Right lobe of liver (tissue), 6 donors: ENCODE results near the gene EPHA6. TPM values are rescaled to one million over a fixed set of nuclear protein-coding genes. Genes with fewer than 3 reads are reported as not detected.

Experiments
- ATAC-seq, 4 donors: fragments of 200-7000 bp; cut with Tn5 transposase; one replicate each; pipeline ENCODE4 v1.9.1; 2020; ENCODE audit warnings: mild to moderate bottlenecking in 4 of 4, moderate library complexity in 4 of 4
- DNase-seq, 3 donors: peaks; one replicate each; pipeline ENCODE4 v3.0.0-alpha.2; 2020
- H3K27ac ChIP-seq, 3 donors: fragments of 200-600 bp; one replicate each; pipeline ENCODE4 v1.8.0; 2022
- H3K27me3 ChIP-seq, 2 donors: fragments of 200-600 bp; one replicate each; pipeline ENCODE4 v1.8.0; 2022
- H3K36me3 ChIP-seq, 4 donors: fragments of 200-600 bp; sonication (generic) in 1 of 4; one replicate each; pipeline versions ENCODE4 v1.5.1 to v1.8.0; 2017 to 2022; ENCODE audit warnings: control low read depth in 1 of 4
- H3K4me1 ChIP-seq, 4 donors: fragments of 200-600 bp; sonication (generic) in 1 of 4; one replicate each; pipeline versions ENCODE4 v1.5.1 to v1.8.0; 2017 to 2022; ENCODE audit warnings: control low read depth in 1 of 4
- H3K4me3 ChIP-seq, 3 donors: fragments of 200-600 bp; one replicate each; pipeline ENCODE4 v1.8.0; 2022
- H3K9me3 ChIP-seq, 4 donors: fragments of 200-600 bp; sonication (generic) in 1 of 4; one replicate each; pipeline versions ENCODE4 v1.5.1 to v1.8.0; 2017 to 2022; ENCODE audit warnings: control low read depth in 1 of 4
- POLR2A ChIP-seq: fragments of 450-650 bp; IDR thresholded peaks from one replicate; pipeline ENCODE4 v1.6.1; 2017; ENCODE audit warnings: antibody characterized with exemption, mild to moderate bottlenecking
- WGBS: methylation state at CpG from one replicate; pipeline ENCODE4 v1.1.6; 2018; ENCODE audit warnings: low coverage, low lambda C conversion rate; ENCODE audit not compliant: insufficient coverage; ENCODE audit errors: missing lambda C conversion rate; 5-methylcytosine and 5-hydroxymethylcytosine counted together
- intact Hi-C, 2 donors: fragments of 100-400 bp; cut with DNase I; formaldehyde crosslinking; loops; one replicate each; pipeline versions ENCODE4 v1.11.2 to v1.14.1; 2022
- total RNA-seq, 6 experiments: library from RNA; depleted of rRNA in 2 of 6; stranded (reverse); fragments of >200 nt in 2 of 6; fragmentation: NEBNext Ultra II Directional in 3 of 6; extraction: Animal tissue kit (Norgen Biotek cat#: 25700) in 3 of 6; gene quantifications; one replicate each; pipeline versions ENCODE4 v1.1.0 to v1.2.4, GENCODE V29; 2016 to 2023
- TF ChIP-seq, protein P1 (sequence below), 4 donors: fragments of 200-600 bp in 3 of 4; fragments of 450-650 bp in 1 of 4; IDR thresholded peaks; one replicate each; pipeline versions ENCODE4 v1.5.1 to v1.8.0; 2016 to 2022; ENCODE audit warnings: antibody characterized with exemption in 4 of 4, mild to moderate bottlenecking in 2 of 4
- donor health status: DM: no; HTN: yes; CAD: no.
- donor health status: DM: no; HTN: no; CAD: no.
- donor health status: DM: no; HTN: no; CAD: no.
- donor health status: DM: no; HTN: yes; CAD: no.
- donor health status: DM: no; HTN: yes; CAD: no.

EPHA6 gene
- total RNA-seq, 6 experiments from 2014 or later, result not detected

GRCh38 chr3:96960661-96961330, 146.4 kb downstream of the EPHA6 start:
- TF ChIP-seq, protein P1, sequence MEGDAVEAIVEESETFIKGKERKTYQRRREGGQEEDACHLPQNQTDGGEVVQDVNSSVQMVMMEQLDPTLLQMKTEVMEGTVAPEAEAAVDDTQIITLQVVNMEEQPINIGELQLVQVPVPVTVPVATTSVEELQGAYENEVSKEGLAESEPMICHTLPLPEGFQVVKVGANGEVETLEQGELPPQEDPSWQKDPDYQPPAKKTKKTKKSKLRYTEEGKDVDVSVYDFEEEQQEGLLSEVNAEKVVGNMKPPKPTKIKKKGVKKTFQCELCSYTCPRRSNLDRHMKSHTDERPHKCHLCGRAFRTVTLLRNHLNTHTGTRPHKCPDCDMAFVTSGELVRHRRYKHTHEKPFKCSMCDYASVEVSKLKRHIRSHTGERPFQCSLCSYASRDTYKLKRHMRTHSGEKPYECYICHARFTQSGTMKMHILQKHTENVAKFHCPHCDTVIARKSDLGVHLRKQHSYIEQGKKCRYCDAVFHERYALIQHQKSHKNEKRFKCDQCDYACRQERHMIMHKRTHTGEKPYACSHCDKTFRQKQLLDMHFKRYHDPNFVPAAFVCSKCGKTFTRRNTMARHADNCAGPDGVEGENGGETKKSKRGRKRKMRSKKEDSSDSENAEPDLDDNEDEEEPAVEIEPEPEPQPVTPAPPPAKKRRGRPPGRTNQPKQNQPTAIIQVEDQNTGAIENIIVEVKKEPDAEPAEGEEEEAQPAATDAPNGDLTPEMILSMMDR (IDR thresholded peaks at IDR 0.05), result no peak
- no peak for TF ChIP-seq POLR2A
- intact Hi-C loops, result no loop called here
- Histone ChIP-seq H3K4me1 (no peaks in the 10 kb centered on the region), H3K9me3 (no peaks in the 10 kb centered on the region), H3K4me3 (no peak overlapping the region), H3K27ac (no peak overlapping the region), H3K36me3 (no peaks in the 10 kb centered on the region), H3K27me3 (no peaks in the 10 kb centered on the region)
- ATAC-seq, result no peak
- DNase-seq, result no peak
- WGBS, result 44% methylated on average over 1 of the region's 1 CpG

DNA sequence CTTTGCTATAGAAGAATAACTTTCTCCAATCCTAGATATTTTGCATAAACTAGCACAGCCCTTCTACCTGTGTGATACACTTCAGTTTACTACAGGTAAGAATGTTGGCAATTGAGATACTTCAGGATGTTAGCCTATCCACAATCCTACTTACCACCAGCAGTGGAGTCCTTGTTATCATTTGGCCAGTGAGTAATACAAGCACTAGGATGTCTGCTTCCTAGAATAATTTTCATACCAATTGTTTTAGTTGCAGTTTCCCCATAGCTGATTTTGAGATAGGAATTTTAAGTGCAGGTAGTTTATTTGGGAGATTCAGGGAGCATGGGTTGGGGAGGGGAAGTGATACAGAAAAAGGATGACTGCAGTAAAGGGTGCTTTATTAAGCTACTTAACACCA, 147.2 kb downstream of the EPHA6 start:
- no peak for ATAC-seq
- no peaks in the 10 kb centered on the region for H3K36me3 ChIP-seq
- no peaks in the 10 kb centered on the region for H3K4me1 ChIP-seq
- no peak for DNase-seq
- no peak overlapping the region for H3K4me3 ChIP-seq
- no peaks in the 10 kb centered on the region for H3K9me3 ChIP-seq
- TF ChIP-seq, protein P1 (IDR thresholded peaks at IDR 0.05), result no peak
- no peak for TF ChIP-seq POLR2A
- H3K27ac ChIP-seq, result no peak overlapping the region
- H3K27me3 ChIP-seq, result no peaks in the 10 kb centered on the region
- intact Hi-C loops, result no loop called here

DNA sequence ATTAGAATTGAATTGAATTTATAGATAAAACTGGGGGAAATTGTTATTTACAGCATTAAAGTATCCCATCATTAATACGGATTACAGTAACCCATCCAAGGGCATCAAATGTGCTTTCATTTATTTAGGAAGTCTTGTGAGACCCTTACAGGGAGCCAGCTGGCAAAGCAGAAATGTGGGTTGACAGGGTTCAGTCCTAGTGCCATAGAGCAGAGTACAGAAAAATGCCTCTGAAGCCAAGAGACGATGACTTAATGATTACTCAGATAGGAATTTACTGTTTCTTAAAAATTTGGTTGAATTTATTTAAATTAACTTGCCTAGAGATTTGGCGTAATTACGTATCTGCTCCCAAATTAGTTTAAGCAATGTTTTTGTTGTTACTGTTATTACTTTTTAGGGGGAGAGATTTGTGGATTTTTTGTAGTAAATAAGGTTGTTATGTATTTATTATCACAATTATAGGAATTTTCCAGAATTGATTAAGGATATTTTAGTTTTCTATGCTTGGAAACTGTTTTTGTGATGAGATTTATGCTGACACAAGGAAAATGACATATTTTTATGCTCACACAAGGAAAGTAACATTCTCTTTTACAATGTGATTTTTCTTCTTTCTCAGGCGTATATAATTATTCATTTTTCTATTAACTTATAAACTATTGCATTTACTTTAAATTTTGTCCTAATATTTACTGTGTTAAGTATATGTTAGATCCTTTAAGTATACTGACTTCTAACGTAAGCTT, 152.0 kb downstream of the EPHA6 start:
- intact Hi-C loops, result no loop called here
- H3K36me3 ChIP-seq, result no peaks in the 10 kb centered on the region
- no peak overlapping the region for H3K4me3 ChIP-seq
- ATAC-seq (no peak), DNase-seq (no peak)
- 60% methylated on average over 6 of the region's 6 CpGs for WGBS
- no peaks in the 10 kb centered on the region for H3K27me3 ChIP-seq
- no peaks in the 10 kb centered on the region for H3K4me1 ChIP-seq
- no peaks in the 10 kb centered on the region for H3K9me3 ChIP-seq
- no peak for TF ChIP-seq POLR2A
- TF ChIP-seq, protein P1 (IDR thresholded peaks at IDR 0.05), result no peak
- no peak overlapping the region for H3K27ac ChIP-seq

GRCh38 chr3:96970211-96970610, 155.8 kb downstream of the EPHA6 start:
- Histone ChIP-seq H3K4me3 (no peak overlapping the region), H3K4me1 (no peaks in the 10 kb centered on the region), H3K9me3 (no peaks in the 10 kb centered on the region), H3K36me3 (no peaks in the 10 kb centered on the region), H3K27ac (no peak overlapping the region), H3K27me3 (no peaks in the 10 kb centered on the region)
- 35% methylated on average over 2 of the region's 2 CpGs for WGBS
- TF ChIP-seq, protein P1 (IDR thresholded peaks at IDR 0.05), result no peak
- no peak for TF ChIP-seq POLR2A
- ATAC-seq, result no peak
- intact Hi-C loops, result no loop called here
- no peak for DNase-seq
